ENCODE measurements around the gene SMIM32.

The SMIM32 gene

DNA sequence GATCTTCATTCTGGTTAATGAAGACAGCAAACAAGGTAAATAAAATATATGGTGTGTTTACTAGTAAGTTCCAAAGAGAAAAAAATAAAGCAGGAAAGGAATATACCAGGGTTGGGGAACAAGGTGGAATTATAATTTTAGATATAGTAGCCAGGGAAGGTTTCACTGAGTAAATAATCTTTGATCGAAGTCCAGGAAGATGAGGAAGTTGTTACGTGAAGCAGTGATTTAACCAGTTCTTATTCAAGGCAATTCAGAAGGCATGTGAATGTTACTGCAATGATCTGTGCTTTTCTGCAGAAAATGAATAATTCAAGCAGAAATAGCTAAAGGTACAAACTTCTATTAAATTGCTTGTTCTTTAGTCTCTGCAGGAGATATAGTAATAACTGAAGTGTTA lies 6.2 kb downstream of the SMIM32 start:
- no peak for DNase-seq (ENCODE audit: low read depth, low spot score)

DNA sequence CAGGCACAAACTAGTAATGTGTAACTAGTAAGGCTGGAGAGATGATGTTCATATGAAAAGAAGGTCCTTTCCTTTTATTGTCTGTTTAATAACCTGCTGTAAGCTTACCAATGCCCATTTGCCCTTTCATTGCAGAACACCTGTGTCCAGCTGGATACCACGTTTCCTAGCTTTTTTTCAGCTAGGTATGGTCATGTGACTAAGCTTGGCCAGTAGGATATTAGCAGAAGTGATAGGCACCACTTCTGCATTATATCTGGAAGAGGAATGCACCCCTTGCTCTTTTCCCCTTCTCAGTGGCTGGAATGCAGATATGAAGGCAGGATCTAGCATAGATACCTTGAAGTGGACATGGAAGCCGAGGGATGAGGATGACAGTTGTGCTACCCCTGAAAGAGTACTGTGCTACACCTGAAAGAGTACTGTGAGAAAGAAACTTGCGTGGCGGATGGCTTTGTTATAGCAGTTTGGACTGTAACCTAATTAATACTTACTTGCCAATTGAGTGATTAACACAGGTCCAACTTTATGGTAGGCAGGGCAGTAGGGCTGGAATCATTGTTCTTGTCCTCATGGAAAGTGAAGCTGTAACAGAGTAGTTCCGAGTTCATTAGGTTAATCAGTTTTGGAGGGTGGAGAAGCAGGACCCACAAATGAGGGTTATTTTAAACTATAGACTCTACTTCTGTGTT lies 6.8 kb downstream of the SMIM32 start:
- no peak for DNase-seq (ENCODE audit: low read depth, low spot score)

DNA sequence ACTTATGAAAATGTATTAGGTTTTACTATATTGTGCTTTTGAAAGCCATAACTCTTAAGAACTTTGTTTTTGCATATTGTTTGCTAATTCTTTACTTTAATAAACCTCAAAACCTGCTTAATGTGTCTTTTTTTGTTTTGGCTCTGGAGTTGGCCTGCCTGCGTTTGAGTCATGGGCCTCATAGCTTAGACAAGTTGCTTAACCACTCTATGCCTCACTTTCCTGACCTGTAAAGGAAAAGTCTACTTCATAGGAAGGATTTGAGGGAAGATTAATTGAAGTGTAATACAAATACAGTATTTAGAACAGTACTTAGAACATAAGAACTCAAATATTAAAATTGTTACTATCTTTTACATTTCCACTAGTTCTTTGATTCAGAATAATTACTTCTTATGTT lies 10.3 kb downstream of the SMIM32 start:
- no peak for DNase-seq (ENCODE audit: low read depth, low spot score)

DNA sequence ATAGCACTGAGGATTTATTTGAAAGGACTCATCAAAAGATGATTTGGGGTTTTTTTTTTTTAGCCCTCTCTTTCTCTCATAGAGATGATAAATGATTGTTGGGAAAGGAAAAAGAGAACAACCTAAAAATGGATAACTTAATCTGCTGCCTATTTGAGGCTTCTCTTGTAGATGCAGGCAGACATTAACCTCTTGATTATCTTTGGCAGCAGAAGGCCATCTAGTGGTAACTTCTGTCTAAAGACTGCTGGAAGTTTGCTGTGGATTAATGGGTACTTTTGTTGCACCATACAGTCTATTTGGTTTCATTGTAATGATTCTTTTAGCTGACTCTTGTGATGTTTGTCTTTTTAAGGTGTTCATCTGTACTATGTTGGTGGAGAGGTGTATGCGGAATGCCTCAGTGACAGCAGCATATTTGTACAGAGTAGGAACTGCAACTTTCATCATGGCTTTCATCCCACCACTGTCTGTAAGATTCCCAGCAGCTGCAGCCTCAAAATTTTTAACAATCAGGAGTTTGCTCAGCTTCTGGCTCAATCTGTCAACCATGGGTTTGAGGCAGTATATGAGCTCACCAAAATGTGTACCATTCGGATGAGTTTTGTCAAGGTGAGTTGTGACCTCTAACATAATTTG lies 18.8 kb downstream of the SMIM32 start:
- DNase-seq (ENCODE audit: low read depth, low spot score) = peak; percentile 63

DNA sequence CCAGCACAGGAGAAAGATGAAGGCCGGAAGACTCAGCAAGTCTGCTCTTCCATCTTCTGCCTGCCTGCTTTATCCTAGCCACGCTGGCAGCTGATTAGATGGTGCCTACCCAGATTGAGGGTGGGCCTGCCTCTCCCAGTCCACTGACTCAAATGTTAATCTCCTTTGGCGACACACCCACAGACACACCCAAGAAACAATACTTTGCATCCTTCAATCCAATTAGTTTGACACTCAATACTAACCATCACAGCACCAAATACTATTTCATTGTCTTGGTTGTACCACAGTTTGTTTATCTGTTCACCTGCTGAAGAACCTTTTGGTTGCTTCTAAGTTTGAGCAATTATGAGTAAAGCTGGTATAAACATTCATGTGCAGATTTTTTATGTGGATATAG lies 23.7 kb downstream of the SMIM32 start:
- DNase-seq (ENCODE audit: low read depth, low spot score) = no peak

DNA sequence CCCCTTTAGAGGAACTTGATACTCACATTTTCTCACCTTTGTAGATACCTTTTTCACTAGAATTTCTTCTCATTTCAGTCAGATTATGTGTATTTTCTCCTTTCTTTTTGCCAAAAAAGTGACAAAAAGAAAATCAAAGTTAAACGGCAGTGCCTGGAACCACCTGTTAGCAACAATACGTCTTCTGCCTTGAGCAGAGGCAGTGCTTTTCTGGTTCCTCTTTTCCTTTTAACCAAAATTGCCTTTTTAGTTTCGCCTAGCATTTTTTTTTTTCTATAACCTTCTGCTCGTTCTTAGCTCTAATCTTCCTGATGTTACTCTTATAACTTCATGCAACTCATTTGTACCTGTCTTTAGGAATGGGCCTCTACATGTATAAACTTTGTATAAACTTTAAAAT lies 26.1 kb downstream of the SMIM32 start:
- no peak for DNase-seq (ENCODE audit: low read depth, low spot score)

DNA sequence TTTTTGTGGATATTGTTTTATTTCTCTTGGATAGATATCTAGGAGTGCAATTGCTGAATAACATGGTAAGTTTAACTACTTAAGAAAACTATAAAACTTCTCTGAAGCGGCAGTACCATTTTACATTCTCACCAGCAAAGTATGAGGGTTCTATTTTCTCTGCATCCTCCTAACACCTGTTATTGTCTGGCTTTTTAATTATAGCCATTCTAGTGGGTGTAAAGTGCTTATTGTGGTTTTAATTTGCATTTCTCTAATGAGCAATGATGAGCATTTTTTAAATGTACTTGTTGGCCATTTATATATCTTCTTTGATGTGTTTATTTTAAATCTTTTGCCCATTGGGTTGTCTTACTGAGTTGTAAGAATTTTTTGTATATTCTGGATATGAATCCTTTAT lies 28.7 kb downstream of the SMIM32 start:
- no peak for DNase-seq (ENCODE audit: low read depth, low spot score)

DNA sequence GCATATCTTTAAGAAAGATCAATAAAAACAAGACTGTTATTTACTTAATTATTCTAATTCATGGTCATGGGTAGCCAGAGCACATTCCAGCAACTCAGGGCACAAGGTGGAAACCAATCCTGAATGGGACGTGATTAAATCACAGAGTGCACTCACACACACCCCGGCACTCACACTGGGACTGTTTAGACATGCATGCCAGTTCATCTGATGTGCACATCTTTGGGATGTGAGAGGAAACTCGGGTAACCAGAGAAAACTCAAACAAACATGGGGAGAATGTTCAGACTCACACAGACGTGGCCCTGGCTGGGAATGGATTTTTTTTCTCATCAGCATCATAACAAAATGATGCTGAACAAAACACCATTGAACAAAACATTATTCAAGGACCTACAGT lies 31.0 kb downstream of the SMIM32 start:
- DNase-seq (ENCODE audit: low read depth, low spot score) = no peak

DNA sequence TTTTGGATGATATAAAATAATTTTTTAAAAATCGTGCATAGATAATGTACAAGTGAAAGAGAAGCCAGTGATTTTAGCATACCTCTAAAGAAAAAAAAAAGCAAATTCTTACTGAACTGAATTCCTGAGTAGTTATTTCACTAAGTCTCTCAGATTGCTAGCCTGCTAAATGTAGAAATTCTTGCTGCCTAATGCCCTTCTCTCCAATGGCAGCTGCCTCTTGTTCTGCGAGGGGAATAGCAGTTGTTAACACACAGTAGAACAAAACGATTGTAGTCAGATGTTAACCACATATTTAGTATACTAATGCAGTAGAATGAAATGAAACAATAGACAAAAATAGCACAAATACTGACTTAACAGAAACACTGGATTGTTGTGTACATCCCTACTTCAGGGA lies 33.5 kb downstream of the SMIM32 start:
- peak; percentile 42 for DNase-seq (ENCODE audit: low read depth, low spot score)

DNA sequence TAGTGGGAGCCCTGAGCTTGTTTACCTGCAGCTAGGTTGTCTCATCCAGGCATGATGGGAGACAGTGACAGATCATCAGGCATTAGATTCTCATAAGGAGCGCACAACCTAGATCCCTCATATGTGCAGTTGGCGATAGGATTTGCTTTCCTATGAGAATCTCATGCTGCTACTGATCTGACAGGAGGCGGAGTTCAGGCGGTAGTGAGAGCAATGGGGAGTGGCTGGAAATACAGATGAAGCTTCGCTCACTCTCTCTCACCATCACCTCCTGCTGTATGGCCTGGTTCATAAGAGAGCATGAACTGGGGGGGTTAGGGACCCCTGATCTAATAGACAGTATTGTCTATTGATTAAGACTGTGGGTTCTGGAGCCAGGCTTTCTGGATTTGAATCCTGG lies 35.4 kb downstream of the SMIM32 start:
- DNase-seq (ENCODE audit: low read depth, low spot score) = no peak

DNA sequence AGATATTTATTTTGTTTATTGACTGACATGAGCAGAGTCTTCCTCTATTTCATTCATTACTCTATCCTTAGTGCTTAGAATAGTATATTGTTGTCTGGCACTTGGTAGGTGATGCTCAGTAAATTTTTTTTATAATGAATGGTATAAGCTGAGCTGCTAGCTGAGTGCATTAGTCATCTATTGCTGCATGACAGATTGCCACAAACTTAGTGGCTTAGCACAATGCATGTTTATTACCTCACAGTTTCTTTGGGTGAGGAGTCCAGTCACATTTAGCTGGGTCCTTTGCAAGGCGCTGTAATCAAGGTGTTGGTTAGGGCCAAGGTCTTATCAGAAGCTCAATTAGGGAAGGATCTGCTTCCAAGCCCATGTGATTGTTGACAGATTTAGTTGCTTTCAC lies 37.2 kb downstream of the SMIM32 start:
- DNase-seq (ENCODE audit: low read depth, low spot score) = peak; percentile 41

DNA sequence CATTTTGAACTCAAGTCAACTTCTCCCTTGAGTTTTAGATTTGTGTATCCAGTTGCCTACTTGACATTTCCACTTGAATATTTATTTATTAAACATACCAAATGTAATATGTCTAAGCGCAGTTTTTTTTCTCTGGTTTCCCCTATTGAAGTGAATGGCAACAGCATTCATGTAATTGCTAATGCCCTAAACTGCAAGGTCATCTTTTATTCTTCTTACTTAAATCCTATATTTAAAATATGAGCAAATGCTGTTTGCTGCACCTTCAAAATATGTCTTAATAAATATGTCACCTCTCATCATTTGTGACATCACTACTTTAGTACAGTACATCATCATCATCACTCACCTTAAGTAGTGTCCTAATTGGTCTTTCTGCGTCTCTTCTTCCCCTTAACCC lies 37.9 kb downstream of the SMIM32 start:
- DNase-seq (ENCODE audit: low read depth, low spot score) = no peak

DNA sequence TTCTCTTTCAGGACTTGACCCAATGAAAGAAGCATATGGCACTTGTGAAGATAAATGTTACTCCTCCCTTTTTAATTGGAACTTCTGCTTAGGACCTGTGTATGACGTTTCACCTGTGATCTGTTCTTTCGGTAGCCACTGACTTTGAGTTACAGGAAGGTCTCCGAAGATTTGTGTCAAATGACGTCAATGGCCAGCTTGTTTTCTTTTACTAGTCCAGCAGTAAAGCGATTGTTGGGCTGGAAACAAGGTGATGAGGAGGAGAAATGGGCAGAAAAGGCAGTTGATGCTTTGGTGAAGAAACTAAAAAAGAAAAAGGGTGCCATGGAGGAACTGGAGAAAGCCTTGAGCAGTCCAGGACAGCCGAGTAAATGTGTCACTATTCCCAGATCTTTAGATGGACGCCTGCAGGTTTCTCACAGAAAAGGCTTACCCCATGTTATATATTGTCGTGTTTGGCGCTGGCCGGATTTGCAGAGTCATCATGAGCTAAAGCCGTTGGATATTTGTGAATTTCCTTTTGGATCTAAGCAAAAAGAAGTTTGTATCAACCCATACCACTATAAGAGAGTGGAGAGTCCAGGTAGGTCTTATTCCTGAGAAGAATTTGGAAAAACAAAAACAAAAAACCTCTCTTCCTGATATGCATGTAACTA lies 39.3 kb downstream of the SMIM32 start:
- no peak for DNase-seq (ENCODE audit: low read depth, low spot score)

DNA sequence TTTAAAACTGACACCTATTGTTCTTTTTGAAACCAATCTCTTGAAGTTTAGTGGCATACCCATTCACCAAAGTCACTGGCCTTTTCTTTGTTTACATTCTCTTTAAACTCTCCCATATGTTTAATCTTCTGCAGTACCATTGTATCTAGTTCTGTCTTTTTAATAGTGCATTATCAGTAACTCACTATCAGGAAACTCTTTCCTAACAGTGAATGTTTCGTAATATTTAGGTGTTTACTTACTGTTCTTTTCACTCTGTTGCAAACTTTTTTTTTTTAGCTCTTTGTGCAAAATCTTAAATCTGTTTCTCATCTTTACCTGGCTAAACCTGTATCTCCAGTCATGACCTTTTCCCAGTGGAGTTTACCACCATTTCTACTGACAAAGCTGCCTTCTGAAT lies 43.1 kb downstream of the SMIM32 start:
- DNase-seq (ENCODE audit: low read depth, low spot score) = no peak

DNA sequence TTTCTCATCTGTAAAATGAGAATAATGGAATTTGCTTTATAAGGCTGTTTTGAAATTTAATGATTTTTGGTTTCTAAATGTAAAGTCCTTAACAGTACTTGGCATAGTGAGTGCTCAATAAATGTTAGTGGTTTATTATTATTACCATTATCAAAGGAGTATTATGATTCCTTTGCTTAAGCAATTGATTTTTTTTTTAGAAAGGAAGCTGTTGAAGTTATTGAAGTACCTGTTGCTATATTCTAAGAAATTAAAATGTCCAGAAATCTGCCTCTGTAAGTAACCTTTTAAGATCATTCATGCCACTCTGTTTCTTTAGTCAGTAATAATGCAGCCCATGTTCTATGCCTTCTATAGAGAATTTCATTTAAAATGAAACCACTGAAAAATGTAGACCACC lies 45.3 kb downstream of the SMIM32 start:
- DNase-seq (ENCODE audit: low read depth, low spot score) = no peak

DNA sequence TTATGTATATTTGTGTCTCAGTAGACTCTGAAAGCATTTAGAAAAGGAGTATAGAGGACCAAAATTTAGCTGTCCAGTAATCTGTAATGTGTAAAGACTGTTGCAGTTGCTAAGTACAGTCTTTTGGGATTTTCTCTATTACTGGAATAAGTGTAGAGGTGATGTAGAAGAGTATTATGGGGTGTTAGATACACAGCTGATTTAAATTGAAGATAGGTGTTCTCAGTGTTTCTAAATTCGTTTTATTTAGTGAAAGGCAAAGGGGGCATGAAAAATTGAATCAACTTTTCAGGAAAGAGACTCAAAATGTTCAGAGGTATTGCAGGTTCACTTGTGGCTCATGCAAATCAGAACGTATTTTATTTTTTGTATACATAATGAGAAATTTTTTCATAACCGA lies 46.8 kb downstream of the SMIM32 start:
- DNase-seq (ENCODE audit: low read depth, low spot score) = no peak

DNA sequence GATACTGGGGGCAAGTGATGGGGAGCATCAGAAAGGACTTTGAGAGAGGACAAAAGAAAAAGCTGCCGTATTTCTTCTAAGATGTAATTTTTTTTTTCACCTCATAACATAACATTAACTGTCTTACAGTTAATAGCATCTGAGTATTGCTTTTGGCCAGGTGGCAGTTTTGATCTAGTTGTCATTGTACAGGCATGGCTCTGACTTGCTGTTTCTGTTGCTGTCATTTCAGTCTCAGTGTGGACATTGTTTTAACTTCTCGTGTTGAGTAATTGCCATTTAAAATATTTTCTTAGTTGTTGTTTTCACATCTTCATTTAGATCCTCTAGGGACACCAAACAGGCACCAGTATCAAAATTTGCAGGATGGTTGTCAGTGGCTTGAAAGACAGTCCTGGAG lies 47.9 kb downstream of the SMIM32 start:
- DNase-seq (ENCODE audit: low read depth, low spot score) = no peak

DNA sequence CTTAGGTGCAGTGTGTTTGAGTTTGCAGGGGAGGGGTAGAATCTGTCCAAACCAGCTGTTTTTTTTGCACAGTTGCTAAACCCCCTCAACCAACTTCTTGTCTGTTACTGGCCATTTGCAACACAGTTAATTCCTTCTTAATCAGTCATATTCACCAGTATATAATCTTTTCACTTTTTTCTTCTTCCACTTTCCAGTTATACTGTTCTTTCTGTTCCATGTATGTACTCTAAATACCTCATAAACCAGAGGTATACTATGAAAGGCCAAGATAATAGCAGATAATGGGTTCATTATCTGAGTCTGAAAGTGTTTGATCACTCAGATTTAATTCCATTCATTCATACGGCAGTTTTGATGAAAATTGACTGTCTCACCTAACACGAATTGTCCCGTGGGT lies 49.2 kb downstream of the SMIM32 start:
- DNase-seq (ENCODE audit: low read depth, low spot score) = no peak

DNA sequence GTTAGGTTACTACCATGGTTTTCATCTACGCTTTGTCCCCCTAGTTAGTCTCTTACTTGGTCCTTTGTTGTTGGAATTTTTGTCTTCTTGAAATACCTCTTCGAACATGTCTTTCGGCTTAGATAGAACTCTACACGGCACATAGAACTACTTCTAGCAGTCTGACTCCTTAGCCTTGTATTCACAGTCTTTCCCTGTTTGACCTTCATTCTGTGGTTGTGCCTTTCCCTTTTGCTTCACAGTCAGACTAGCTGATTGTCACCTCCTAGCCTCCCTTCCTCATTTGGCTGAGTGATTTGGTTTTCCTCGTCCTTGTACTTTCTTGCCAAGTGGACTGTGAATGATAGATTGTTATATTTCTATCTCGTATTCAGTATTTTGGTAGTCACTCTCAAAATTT lies 49.6 kb downstream of the SMIM32 start:
- DNase-seq (ENCODE audit: low read depth, low spot score) = no peak

DNA sequence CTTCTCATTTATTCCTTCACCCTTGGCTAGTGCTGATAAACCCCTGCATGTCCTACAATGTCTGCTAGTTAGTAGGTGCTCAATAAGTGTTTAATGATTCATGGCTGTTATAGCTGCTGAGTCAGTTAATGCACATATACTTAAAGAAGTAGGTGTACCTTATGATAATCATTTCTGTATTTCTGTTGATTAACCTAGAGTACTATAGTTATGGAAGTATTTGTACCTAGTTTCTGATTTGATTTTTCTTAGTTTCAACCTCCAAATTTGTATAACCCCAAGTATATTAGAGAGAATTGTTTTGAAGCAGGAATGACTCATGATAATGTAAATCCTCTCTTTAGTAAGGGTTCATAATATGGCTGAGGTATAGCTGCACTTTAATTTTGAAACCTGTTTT lies 51.4 kb downstream of the SMIM32 start:
- no peak for DNase-seq (ENCODE audit: low read depth, low spot score)

Data from astrocyte of the hippocampus (primary cell).